Measurements from ENCODE around the gene CTNNA3. TPM values are rescaled to one million over a fixed set of nuclear protein-coding genes. Genes with fewer than 3 reads are reported as not detected.

The CTNNA3 gene
- total and polyA plus RNA-seq, 4 donors = 0.38 to 8.9 (median 5.2) TPM

DNA sequence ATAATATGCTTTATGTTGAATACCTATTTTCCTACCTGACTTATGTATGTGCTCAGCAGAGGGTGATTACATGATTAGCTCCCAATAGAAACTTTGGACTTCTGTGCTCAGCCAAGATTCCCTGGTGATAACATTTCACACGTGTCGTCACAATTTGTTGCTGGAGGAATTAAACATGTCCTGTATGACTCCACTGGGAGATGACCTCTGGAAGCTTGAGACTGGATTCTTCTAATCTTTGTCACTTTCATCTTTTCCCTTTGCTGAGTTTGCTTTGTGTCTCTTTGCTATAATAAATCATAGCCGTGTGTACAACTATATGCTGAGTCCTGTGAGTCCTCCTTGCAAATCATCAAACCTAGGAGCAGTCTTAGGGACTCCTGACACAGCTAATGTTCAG is 891.0 kb downstream of the CTNNA3 start:
- ATAC-seq (ENCODE audit: low FRiP score) (no peak), DNase-seq (no peak)
- H3K27ac ChIP-seq (ENCODE audit: low read depth in 1 of 2, low read length in 2 of 2) = no peak overlapping the region
- no peaks in the 10 kb centered on the region for H3K4me1 ChIP-seq (ENCODE audit: control insufficient read depth in 1 of 2, insufficient read depth in 2 of 2, low read length in 2 of 2)
- peaks cover 1% of the 10 kb centered on the region for H3K9me3 ChIP-seq (ENCODE audit: control insufficient read depth, low read length)
- no peak overlapping the region for H3K4me3 ChIP-seq (ENCODE audit: low read length in 2 of 2)
- H3K27me3 ChIP-seq (ENCODE audit: control insufficient read depth in 1 of 2, insufficient read depth in 2 of 2, low read length in 1 of 2) = no peaks in the 10 kb centered on the region
- 20 to 29% methylated on average over 3 of the region's 3 CpGs for WGBS, 2 donors
- intact Hi-C loops (cut with DNase I) = no loop called here
- H3K36me3 ChIP-seq (ENCODE audit: control insufficient read depth in 1 of 2, insufficient read depth in 2 of 2, low read length in 1 of 2) = no peaks in the 10 kb centered on the region

DNA sequence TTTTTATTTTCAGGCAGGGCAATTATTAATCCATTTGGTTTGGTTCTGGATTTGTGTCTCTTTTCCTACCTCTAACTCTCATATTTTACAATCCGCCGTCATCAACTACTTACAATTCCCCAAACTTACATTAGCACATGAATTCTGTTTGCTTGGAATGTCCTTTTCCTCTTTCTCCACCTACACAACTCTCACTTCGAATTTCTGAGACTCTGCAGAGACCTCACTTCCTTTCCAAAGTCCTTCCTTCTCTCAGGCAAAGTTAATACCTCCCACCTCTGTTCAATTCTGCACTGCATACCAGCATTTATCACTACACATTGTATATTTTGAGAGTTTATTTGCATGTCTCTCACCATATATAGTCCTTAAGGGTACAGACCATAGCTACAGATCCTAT is 892.8 kb downstream of the CTNNA3 start:
- Histone ChIP-seq H3K4me3 (ENCODE audit: low read length in 2 of 2) (no peak overlapping the region), H3K4me1 (ENCODE audit: control insufficient read depth in 1 of 2, insufficient read depth in 2 of 2, low read length in 2 of 2) (no peaks in the 10 kb centered on the region), H3K27ac (ENCODE audit: low read depth in 1 of 2, low read length in 2 of 2) (no peak overlapping the region), H3K9me3 (ENCODE audit: control insufficient read depth, low read length) (peaks cover 1% of the 10 kb centered on the region), H3K36me3 (ENCODE audit: control insufficient read depth in 1 of 2, insufficient read depth in 2 of 2, low read length in 1 of 2) (no peaks in the 10 kb centered on the region), H3K27me3 (ENCODE audit: control insufficient read depth in 1 of 2, insufficient read depth in 2 of 2, low read length in 1 of 2) (no peaks in the 10 kb centered on the region)
- intact Hi-C loops (cut with DNase I) = no loop called here
- ATAC-seq (ENCODE audit: low FRiP score) = no peak
- WGBS, 2 donors = 42 to 48% methylated on average over 3 of the region's 3 CpGs
- no peak for DNase-seq

DNA sequence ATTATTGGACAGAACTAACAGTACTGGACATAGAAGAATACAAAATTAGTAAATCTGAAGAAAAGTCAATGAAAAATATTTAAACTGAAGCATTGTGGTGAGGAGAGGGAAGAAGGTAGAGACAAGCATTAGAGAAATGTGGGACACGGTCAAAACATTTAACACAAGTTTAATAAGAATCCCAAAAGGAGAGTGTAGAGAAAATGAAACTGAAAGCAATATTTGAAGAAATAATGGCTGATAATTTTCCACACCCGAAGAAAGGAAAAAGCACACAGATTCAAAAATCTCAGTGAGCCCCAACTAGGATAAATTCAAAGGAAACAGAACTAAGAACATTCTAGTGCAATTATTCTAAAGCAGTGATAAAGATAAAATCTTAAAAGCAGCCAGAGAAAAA is 896.5 kb downstream of the CTNNA3 start:
- Histone ChIP-seq H3K9me3 (ENCODE audit: control insufficient read depth, low read length) (peaks cover 1% of the 10 kb centered on the region), H3K4me1 (ENCODE audit: control insufficient read depth in 1 of 2, insufficient read depth in 2 of 2, low read length in 2 of 2) (no peaks in the 10 kb centered on the region), H3K27me3 (ENCODE audit: control insufficient read depth in 1 of 2, insufficient read depth in 2 of 2, low read length in 1 of 2) (no peaks in the 10 kb centered on the region), H3K36me3 (ENCODE audit: control insufficient read depth in 1 of 2, insufficient read depth in 2 of 2, low read length in 1 of 2) (no peaks in the 10 kb centered on the region), H3K4me3 (ENCODE audit: low read length in 2 of 2) (no peak overlapping the region), H3K27ac (ENCODE audit: low read depth in 1 of 2, low read length in 2 of 2) (no peak overlapping the region)
- 78 to 84% methylated on average over 2 of the region's 2 CpGs for WGBS, 2 donors
- intact Hi-C loops (cut with DNase I) = no loop called here
- no peak for ATAC-seq (ENCODE audit: low FRiP score)
- no peak for DNase-seq

DNA sequence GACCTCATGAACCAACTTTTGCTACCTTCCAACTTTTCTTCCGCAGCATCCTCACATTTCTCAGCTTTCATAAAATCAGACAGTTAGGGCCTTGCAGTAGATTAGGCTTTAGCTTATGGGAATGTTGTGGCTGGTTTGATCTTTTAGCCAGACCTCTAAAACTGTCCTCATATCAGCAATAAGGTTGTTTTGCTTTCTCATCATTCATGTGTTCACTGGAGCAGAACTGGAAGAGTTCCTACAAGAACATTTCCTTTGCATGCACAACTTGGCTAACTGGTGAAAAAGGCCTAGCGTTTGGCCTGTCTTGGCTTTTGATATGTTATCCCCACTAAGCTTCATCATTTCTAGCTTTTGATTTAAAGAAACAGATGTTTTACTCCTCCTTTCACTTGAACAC is 900.1 kb downstream of the CTNNA3 start:
- 48 to 53% methylated on average over 2 of the region's 2 CpGs for WGBS, 2 donors
- no peak overlapping the region for H3K27ac ChIP-seq (ENCODE audit: low read depth in 1 of 2, low read length in 2 of 2)
- no peaks in the 10 kb centered on the region for H3K27me3 ChIP-seq (ENCODE audit: control insufficient read depth in 1 of 2, insufficient read depth in 2 of 2, low read length in 1 of 2)
- H3K36me3 ChIP-seq (ENCODE audit: control insufficient read depth in 1 of 2, insufficient read depth in 2 of 2, low read length in 1 of 2) = no peaks in the 10 kb centered on the region
- ATAC-seq (ENCODE audit: low FRiP score) (no peak), DNase-seq (no peak)
- H3K9me3 ChIP-seq (ENCODE audit: control insufficient read depth, low read length) = no peaks in the 10 kb centered on the region
- no peaks in the 10 kb centered on the region for H3K4me1 ChIP-seq (ENCODE audit: control insufficient read depth in 1 of 2, insufficient read depth in 2 of 2, low read length in 2 of 2)
- intact Hi-C loops (cut with DNase I) = no loop called here
- no peak overlapping the region for H3K4me3 ChIP-seq (ENCODE audit: low read length in 2 of 2)

DNA sequence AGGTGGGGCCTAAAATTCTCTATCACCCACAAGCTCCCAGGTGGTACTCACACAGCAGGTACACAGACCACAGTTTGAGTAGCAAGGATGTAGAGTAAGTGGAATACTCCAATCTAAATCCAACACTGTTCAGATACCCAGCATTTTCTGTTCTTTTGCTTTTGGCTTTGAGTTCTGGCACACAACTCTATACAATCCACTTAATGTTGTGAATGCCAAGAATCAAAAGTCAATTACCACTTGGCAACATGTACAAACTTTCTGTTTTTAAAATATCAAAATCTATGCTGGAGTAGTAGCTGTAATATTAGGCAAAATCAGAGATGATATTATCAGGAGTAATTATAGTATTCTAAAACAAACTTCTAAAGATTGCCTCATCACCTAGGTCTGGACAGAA is 903.6 kb downstream of the CTNNA3 start:
- no peak overlapping the region for H3K27ac ChIP-seq (ENCODE audit: low read depth in 1 of 2, low read length in 2 of 2)
- H3K36me3 ChIP-seq (ENCODE audit: control insufficient read depth in 1 of 2, insufficient read depth in 2 of 2, low read length in 1 of 2) = no peaks in the 10 kb centered on the region
- H3K9me3 ChIP-seq (ENCODE audit: control insufficient read depth, low read length) = no peaks in the 10 kb centered on the region
- no peaks in the 10 kb centered on the region for H3K27me3 ChIP-seq (ENCODE audit: control insufficient read depth in 1 of 2, insufficient read depth in 2 of 2, low read length in 1 of 2)
- H3K4me3 ChIP-seq (ENCODE audit: low read length in 2 of 2) = no peak overlapping the region
- DNase-seq (no peak), ATAC-seq (ENCODE audit: low FRiP score) (no peak)
- no peaks in the 10 kb centered on the region for H3K4me1 ChIP-seq (ENCODE audit: control insufficient read depth in 1 of 2, insufficient read depth in 2 of 2, low read length in 2 of 2)
- intact Hi-C loops (cut with DNase I) = no loop called here

DNA sequence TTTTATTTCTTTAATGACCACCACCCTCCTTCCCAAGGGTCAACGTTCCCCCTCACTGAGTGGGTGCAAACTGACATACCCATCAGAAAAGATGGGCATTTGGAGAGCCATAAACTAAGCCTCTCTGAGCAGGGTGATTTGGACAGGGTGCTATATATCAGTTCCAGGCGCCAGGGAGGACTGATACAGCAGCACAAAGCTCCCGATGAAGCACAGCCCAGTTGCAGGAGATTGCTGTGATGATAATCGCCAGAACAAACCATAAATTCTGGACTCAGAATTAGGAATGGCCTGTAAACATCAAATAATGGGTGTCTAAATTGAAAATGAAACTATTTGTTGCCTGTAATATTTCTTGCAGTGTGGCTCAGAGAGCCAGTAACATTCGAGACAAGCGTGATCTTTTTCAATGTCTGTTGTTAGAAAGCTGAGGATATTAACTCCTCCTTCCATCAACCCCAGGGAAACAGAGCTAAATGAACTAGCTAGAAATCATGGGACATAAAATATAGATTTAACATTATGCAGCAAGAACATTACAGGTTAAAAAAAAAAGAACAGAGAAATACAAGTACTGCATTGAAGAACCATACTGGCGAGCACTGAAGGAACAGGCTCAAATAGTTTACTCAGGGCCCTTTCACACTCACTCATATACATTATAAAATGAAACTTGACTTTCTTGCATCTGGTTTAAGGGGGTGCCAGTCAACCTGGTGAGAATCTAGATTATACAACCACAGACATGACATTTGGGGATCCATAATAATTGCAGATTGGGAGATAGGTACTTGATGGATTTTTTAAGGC is 907.6 kb downstream of the CTNNA3 start:
- 68 to 74% methylated on average over 7 of the region's 7 CpGs for WGBS, 2 donors
- Histone ChIP-seq H3K4me3 (ENCODE audit: low read length in 2 of 2) (no peak overlapping the region), H3K4me1 (ENCODE audit: control insufficient read depth in 1 of 2, insufficient read depth in 2 of 2, low read length in 2 of 2) (no peaks in the 10 kb centered on the region), H3K9me3 (ENCODE audit: control insufficient read depth, low read length) (no peaks in the 10 kb centered on the region), H3K36me3 (ENCODE audit: control insufficient read depth in 1 of 2, insufficient read depth in 2 of 2, low read length in 1 of 2) (no peaks in the 10 kb centered on the region), H3K27ac (ENCODE audit: low read depth in 1 of 2, low read length in 2 of 2) (no peak overlapping the region), H3K27me3 (ENCODE audit: control insufficient read depth in 1 of 2, insufficient read depth in 2 of 2, low read length in 1 of 2) (no peaks in the 10 kb centered on the region)
- no peak for DNase-seq
- intact Hi-C loops (cut with DNase I) = no loop called here
- no peak for ATAC-seq (ENCODE audit: low FRiP score)

DNA sequence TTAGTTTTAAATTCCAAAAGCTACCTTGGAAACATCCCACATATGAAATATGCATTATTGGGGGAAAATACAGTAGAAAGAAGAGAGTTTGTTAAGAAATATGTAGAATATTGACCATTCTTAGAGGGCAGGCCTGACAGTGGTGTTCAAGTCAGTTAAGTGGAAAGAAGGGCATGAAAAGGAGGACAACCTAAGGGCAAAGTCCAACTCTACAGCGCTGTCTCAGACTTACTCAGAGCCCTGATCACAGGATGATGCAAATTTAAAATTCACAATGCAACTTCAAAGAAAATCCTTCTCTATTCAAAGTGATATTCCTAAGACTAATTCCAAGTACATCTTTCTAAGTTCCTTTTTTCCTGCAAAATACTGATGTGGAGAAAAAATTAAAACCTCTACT is 909.3 kb downstream of the CTNNA3 start:
- ATAC-seq (ENCODE audit: low FRiP score) (no peak), DNase-seq (no peak)
- 88 to 96% methylated on average over 1 of the region's 1 CpG for WGBS, 2 donors
- Histone ChIP-seq H3K9me3 (ENCODE audit: control insufficient read depth, low read length) (no peaks in the 10 kb centered on the region), H3K36me3 (ENCODE audit: control insufficient read depth in 1 of 2, insufficient read depth in 2 of 2, low read length in 1 of 2) (no peaks in the 10 kb centered on the region), H3K27ac (ENCODE audit: low read depth in 1 of 2, low read length in 2 of 2) (no peak overlapping the region), H3K27me3 (ENCODE audit: control insufficient read depth in 1 of 2, insufficient read depth in 2 of 2, low read length in 1 of 2) (no peaks in the 10 kb centered on the region), H3K4me3 (ENCODE audit: low read length in 2 of 2) (no peak overlapping the region), H3K4me1 (ENCODE audit: control insufficient read depth in 1 of 2, insufficient read depth in 2 of 2, low read length in 2 of 2) (no peaks in the 10 kb centered on the region)
- intact Hi-C loops (cut with DNase I) = no loop called here

DNA sequence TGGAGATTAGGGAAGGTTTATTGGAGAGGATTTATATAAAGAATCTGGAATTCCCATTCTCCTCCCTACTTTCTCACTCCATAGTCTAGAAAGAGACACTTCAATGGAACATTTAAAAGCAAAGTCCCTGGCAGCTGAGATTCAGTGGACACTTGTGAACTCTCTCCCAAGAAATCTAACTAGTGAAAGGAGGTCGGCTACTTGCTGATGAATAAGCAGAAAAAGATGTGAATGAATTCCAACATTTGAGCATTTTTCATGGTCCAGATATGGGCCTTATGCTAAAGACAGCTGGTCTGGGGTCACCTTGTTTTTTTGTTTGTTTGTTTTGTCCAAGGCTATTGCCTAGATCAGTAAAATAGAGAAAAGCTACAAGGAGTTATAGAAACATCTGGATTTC is 911.2 kb downstream of the CTNNA3 start:
- DNase-seq (no peak), ATAC-seq (ENCODE audit: low FRiP score) (no peak)
- no peak overlapping the region for H3K4me3 ChIP-seq (ENCODE audit: low read length in 2 of 2)
- H3K27ac ChIP-seq (ENCODE audit: low read depth in 1 of 2, low read length in 2 of 2) = no peak overlapping the region
- H3K4me1 ChIP-seq (ENCODE audit: control insufficient read depth in 1 of 2, insufficient read depth in 2 of 2, low read length in 2 of 2) = no peaks in the 10 kb centered on the region
- H3K36me3 ChIP-seq (ENCODE audit: control insufficient read depth in 1 of 2, insufficient read depth in 2 of 2, low read length in 1 of 2) = no peaks in the 10 kb centered on the region
- intact Hi-C loops (cut with DNase I) = no loop called here
- no peaks in the 10 kb centered on the region for H3K9me3 ChIP-seq (ENCODE audit: control insufficient read depth, low read length)
- WGBS, 2 donors = 44 to 49% methylated on average over 1 of the region's 1 CpG
- H3K27me3 ChIP-seq (ENCODE audit: control insufficient read depth in 1 of 2, insufficient read depth in 2 of 2, low read length in 1 of 2) = no peaks in the 10 kb centered on the region

DNA sequence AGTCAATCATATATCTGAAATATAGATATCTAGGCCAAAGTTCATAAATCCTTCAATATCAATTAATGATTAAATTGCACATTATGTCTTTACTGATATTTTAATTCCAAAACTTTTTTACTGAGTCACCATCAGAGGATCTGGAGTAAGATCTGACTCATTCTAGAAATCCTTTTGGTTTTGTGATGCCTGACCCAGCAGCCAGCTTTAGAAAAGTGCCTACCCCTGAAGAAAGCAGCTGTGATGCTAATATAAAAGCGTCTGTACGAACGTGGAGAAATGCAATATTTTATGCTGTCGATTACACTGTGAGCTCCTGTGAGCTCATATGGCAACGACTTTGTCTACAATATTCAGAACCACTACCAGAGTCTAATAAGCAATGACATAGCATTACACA is 912.7 kb downstream of the CTNNA3 start:
- H3K27ac ChIP-seq (ENCODE audit: low read depth in 1 of 2, low read length in 2 of 2) = no peak overlapping the region
- no peaks in the 10 kb centered on the region for H3K9me3 ChIP-seq (ENCODE audit: control insufficient read depth, low read length)
- H3K4me1 ChIP-seq (ENCODE audit: control insufficient read depth in 1 of 2, insufficient read depth in 2 of 2, low read length in 2 of 2) = no peaks in the 10 kb centered on the region
- WGBS, 2 donors = 76 to 83% methylated on average over 5 of the region's 5 CpGs
- H3K4me3 ChIP-seq (ENCODE audit: low read length in 2 of 2) = no peak overlapping the region
- DNase-seq (no peak), ATAC-seq (ENCODE audit: low FRiP score) (no peak)
- no peaks in the 10 kb centered on the region for H3K27me3 ChIP-seq (ENCODE audit: control insufficient read depth in 1 of 2, insufficient read depth in 2 of 2, low read length in 1 of 2)
- H3K36me3 ChIP-seq (ENCODE audit: control insufficient read depth in 1 of 2, insufficient read depth in 2 of 2, low read length in 1 of 2) = no peaks in the 10 kb centered on the region
- intact Hi-C loops (cut with DNase I) = no loop called here
